K562 (cell line): ENCODE data around the gene EPHX1. TPM values are rescaled to one million over a fixed set of nuclear protein-coding genes. Genes with fewer than 3 reads are reported as not detected.

Experiments
- BDP1 ChIP-seq: IDR thresholded peaks from 3 replicates; pipeline ENCODE4 v1.6.1; 2011; ENCODE audit not compliant: insufficient read length, insufficient read depth
- CHD1 ChIP-seq: fragments of 200-600 bp; sonication (generic); IDR thresholded peaks from one replicate; pipeline ENCODE4 v1.6.1; 2012; ENCODE audit warnings: mild to moderate bottlenecking, moderate library complexity, low read length, inconsistent platforms
- E2F6 ChIP-seq, 2 experiments: IDR thresholded peaks; 2 replicates each; pipeline ENCODE4 v1.6.1; 2011; ENCODE audit warnings: borderline replicate concordance in 1 of 2, control low read depth in 1 of 2, low read depth in 1 of 2, low read length in 1 of 2, mild to moderate bottlenecking in 1 of 2, mixed read lengths in 1 of 2, moderate library complexity in 1 of 2; ENCODE audit not compliant: insufficient read depth in 1 of 2, insufficient read length in 1 of 2, poor library complexity in 1 of 2, severe bottlenecking in 1 of 2; ENCODE audit errors: extremely low read depth in 1 of 2
- HDGF ChIP-seq: fragments of 450-650 bp; IDR thresholded peaks from 2 replicates; pipeline ENCODE4 v1.6.1; 2016
- MAX ChIP-seq: sonication (generic); formaldehyde crosslinking; IDR thresholded peaks from 2 replicates; pipeline ENCODE4 v1.9.0; 2022; ENCODE audit warnings: mild to moderate bottlenecking, missing genetic modification reagents
- NR4A1 ChIP-seq, 2 experiments: fragments of 250-450 bp in 1 of 2; fragments of 450-650 bp in 1 of 2; sonication (Bioruptor Pico) in 1 of 2; IDR thresholded peaks; 2 replicates each; pipeline versions ENCODE4 v1.4.0 to v1.6.1; 2016 to 2020; ENCODE audit warnings: mild to moderate bottlenecking in 2 of 2, missing compliant biosample characterization in 1 of 2, missing genetic modification characterization in 1 of 2, moderate library complexity in 1 of 2
- RFX7 ChIP-seq: fragments of 250-450 bp; sonication (Bioruptor Pico); IDR thresholded peaks from 2 replicates; pipeline ENCODE4 v1.5.1; 2021; ENCODE audit warnings: mild to moderate bottlenecking
- RREB1 ChIP-seq: fragments of 250-450 bp; sonication (Bioruptor Pico); IDR thresholded peaks from 2 replicates; pipeline ENCODE4 v1.4.0; 2020
- SIRT6 ChIP-seq: IDR thresholded peaks from one replicate; pipeline ENCODE4 v1.6.1; 2012; ENCODE audit warnings: low read depth, mild to moderate bottlenecking, control low read depth, inconsistent platforms, low read length, moderate library complexity
- SUPT5H ChIP-seq: fragments of 450-650 bp; IDR thresholded peaks from 2 replicates; pipeline ENCODE4 v1.6.1; 2016
- TBL1XR1 ChIP-seq, 2 experiments: IDR thresholded peaks; 2 replicates each; pipeline ENCODE4 v1.6.1; 2012; ENCODE audit warnings: improper control_type of control experiment in 2 of 2, low read length in 2 of 2, mild to moderate bottlenecking in 1 of 2
- ZNF511 ChIP-seq: sonication (generic); formaldehyde crosslinking; IDR thresholded peaks from 2 replicates; pipeline ENCODE4 v1.8.0; 2022; ENCODE audit warnings: mild to moderate bottlenecking, missing genetic modification reagents
- ZNF609 ChIP-seq: sonication (generic); formaldehyde crosslinking; IDR thresholded peaks from 2 replicates; pipeline ENCODE4 v1.8.1; 2023; ENCODE audit warnings: missing genetic modification reagents, mild to moderate bottlenecking, borderline replicate concordance
- polyA plus RNA-seq, 8 experiments: library from polyadenylated mRNA; depleted of rRNA in 4 of 8; stranded (reverse) in 5 of 8; unstranded in 3 of 8; fragments of >200 nt; fragmentation: Nextera tagmentation in 2 of 8; fragmentation: Illumina TruSeq in 1 of 8; extraction: Ambion mirVana in 2 of 8; extraction: Trizol in 1 of 8; gene quantifications; 2 replicates each; pipeline versions ENCODE4 v1.2.1 to v1.2.3, GENCODE V29; 2011 to 2014; ENCODE audit warnings: inconsistent platforms in 1 of 8, missing spikeins in 1 of 8
- total RNA-seq, 7 experiments: library from RNA; depleted of rRNA in 6 of 7; stranded (reverse); fragments of >200 nt in 6 of 7; fragmentation: Illumina TruSeq in 2 of 7; extraction: Trizol in 2 of 7; gene quantifications; 2 replicates each; pipeline versions ENCODE4 v1.2.1 to v1.2.3, GENCODE V29; 2011 to 2021; ENCODE audit warnings: low replicate concordance in 1 of 7

Gene EPHX1
- total and polyA plus RNA-seq, 9 of the 15 experiments (the other 6 are each of a cell fraction or from before 2014, with no cell fraction given) = 0.21 to 27.0 (median 6.7) TPM

- 0 out of 2 replicates have a peak, but pooled peaks have one; percentile 52 for TF ChIP-seq RREB1 (CRISPR knock-in tag)
- TF ChIP-seq SUPT5H = peak; percentile 98
- peak; percentile 65 to 67 for TF ChIP-seq E2F6 (IDR thresholded peaks at IDR 0.05; ENCODE audit: borderline replicate concordance in 1 of 2, extremely low read depth in 1 of 2, insufficient read depth in 1 of 2, insufficient read length in 1 of 2, low read depth in 1 of 2, low read length in 1 of 2, poor library complexity in 1 of 2, severe bottlenecking in 1 of 2)
- no peak for TF ChIP-seq CHD1
- no peak for TF ChIP-seq SIRT6
- TF ChIP-seq RFX7 (CRISPR knock-in tag) = 0 out of 2 replicates have a peak, but pooled peaks have one; percentile 71
- peak in 1 of 2 experiments; percentile 21; a peak in 2 of 4 replicates for TF ChIP-seq TBL1XR1 (IDR thresholded peaks at IDR 0.05; ENCODE audit: low read length in 2 of 2)
- no peak for TF ChIP-seq NR4A1 (CRISPR knock-in tag; IDR thresholded peaks at IDR 0.05)
- TF ChIP-seq NR4A1 (tag; IDR thresholded peaks at IDR 0.05) = no peak
- no peak for TF ChIP-seq BDP1
- peak; percentile 84 for TF ChIP-seq MAX (CRISPR knock-in tag)
- peak; percentile 86; the same call in 1 of the 2 replicates for TF ChIP-seq ZNF609 (CRISPR knock-in tag)
- TF ChIP-seq ZNF511 = peak; percentile 83; the same call in 1 of the 2 replicates
- no peak for TF ChIP-seq HDGF
Observed at GRCh38 chr1:225777583-225778336, 32.2 kb upstream of the EPHX1 start, which contains the start of gene SRP9 (continued).
